ENCODE measurements around the gene CSMD2.

DNA sequence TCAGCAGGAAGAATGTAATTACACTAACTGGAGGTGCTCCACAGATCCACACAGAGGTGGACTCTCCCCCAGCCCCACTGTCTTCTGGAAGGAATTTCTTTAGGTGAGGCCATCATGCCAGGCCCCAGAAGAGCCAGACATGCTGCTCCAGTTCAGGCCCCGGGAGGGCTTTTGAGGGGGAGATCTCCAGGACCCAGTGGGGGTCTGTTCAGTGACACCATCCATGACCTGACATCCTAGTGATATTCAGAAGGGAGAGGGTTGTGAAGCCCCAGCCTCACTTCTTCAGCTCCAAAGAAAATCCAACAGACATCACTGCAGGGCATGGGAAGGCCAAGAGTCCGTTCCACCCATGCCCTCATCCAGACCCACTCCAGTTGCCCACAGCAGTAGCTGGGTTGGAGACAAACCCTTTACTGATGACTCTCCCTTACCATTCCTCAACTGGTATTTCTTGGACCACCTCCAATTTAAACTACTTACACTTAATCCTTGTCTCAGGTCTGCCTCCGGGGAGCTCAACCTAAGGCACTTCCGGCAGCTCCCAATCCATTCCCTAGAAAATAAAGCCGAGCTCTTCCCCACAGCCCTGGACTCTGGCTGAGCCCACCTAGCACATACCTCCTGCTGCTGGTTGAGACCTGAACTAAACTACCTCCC lies 39.2 kb downstream of the CSMD2 start:
- TF ChIP-seq, protein P1, sequence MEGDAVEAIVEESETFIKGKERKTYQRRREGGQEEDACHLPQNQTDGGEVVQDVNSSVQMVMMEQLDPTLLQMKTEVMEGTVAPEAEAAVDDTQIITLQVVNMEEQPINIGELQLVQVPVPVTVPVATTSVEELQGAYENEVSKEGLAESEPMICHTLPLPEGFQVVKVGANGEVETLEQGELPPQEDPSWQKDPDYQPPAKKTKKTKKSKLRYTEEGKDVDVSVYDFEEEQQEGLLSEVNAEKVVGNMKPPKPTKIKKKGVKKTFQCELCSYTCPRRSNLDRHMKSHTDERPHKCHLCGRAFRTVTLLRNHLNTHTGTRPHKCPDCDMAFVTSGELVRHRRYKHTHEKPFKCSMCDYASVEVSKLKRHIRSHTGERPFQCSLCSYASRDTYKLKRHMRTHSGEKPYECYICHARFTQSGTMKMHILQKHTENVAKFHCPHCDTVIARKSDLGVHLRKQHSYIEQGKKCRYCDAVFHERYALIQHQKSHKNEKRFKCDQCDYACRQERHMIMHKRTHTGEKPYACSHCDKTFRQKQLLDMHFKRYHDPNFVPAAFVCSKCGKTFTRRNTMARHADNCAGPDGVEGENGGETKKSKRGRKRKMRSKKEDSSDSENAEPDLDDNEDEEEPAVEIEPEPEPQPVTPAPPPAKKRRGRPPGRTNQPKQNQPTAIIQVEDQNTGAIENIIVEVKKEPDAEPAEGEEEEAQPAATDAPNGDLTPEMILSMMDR (IDR thresholded peaks at IDR 0.05) = no peak
- TF ChIP-seq POLR2A (IDR thresholded peaks at IDR 0.05) = no peak
- TF ChIP-seq POLR2AphosphoS5 (IDR thresholded peaks at IDR 0.05) = no peak

All from sigmoid colon (tissue), 4 donors.